K562 (cell line): Measurements from ENCODE around the gene SPHK2. TPM values are rescaled to one million over a fixed set of nuclear protein-coding genes. Genes with fewer than 3 reads are reported as not detected.
A peak's percentile ranks its signal among the peaks of the same experiment; 100 is the strongest.

Source experiments
- C11orf30 ChIP-seq: fragments of 450-650 bp; IDR thresholded peaks from 2 replicates; pipeline ENCODE4 v1.6.1; 2016; ENCODE audit warnings: low read depth, mild to moderate bottlenecking
- CCNT2 ChIP-seq: IDR thresholded peaks from 2 replicates; pipeline ENCODE4 v1.6.1; 2011; ENCODE audit warnings: borderline replicate concordance, low read depth, mild to moderate bottlenecking, moderate library complexity, mixed read lengths, low read length; ENCODE audit not compliant: insufficient read length; ENCODE audit errors: extremely low read depth
- COPS2 ChIP-seq: fragments of 450-650 bp; conservative IDR thresholded peaks from 2 replicates; pipeline ENCODE4 v1.6.1; 2016; ENCODE audit warnings: mild to moderate bottlenecking, moderate library complexity
- CSDE1 ChIP-seq, 2 experiments: fragments of 450-650 bp; IDR thresholded peaks; 2 replicates each; pipeline ENCODE4 v1.6.1; 2016; ENCODE audit warnings: mild to moderate bottlenecking in 1 of 2
- EHMT2 ChIP-seq: fragments of 450-650 bp; IDR thresholded peaks from 2 replicates; pipeline ENCODE4 v1.6.1; 2018; ENCODE audit warnings: antibody characterized with exemption
- ETV1 ChIP-seq: fragments of 450-650 bp; conservative IDR thresholded peaks from 2 replicates; pipeline ENCODE4 v1.6.1; 2016; ENCODE audit warnings: missing genetic modification characterization, control low read depth, low read depth, missing compliant biosample characterization
- FOXA3 ChIP-seq, 2 experiments: fragments of 450-650 bp in 1 of 2; sonication (generic) in 1 of 2; formaldehyde crosslinking; IDR thresholded peaks in 1 of 2; conservative IDR thresholded peaks in 1 of 2; 2 replicates each; pipeline versions ENCODE4 v1.4.0 to v1.8.0; 2020 to 2022; ENCODE audit warnings: mild to moderate bottlenecking in 2 of 2, missing genetic modification reagents in 1 of 2
- FOXK2 ChIP-seq, 2 experiments: fragments of 450-650 bp; IDR thresholded peaks in 1 of 2; conservative IDR thresholded peaks in 1 of 2; 2 replicates each; pipeline ENCODE4 v1.6.1; 2016; ENCODE audit warnings: low read depth in 2 of 2, mild to moderate bottlenecking in 1 of 2
- GMEB1 ChIP-seq: fragments of 250-450 bp; sonication (Bioruptor Pico); IDR thresholded peaks from 2 replicates; pipeline ENCODE4 v1.4.0; 2020; ENCODE audit warnings: mild to moderate bottlenecking
- HMGN3 ChIP-seq: IDR thresholded peaks from 2 replicates; pipeline ENCODE4 v1.6.1; 2011; ENCODE audit warnings: borderline replicate concordance, low read depth, mild to moderate bottlenecking, mixed read lengths, low read length; ENCODE audit not compliant: insufficient read length; ENCODE audit errors: extremely low read depth
- HOXB6 ChIP-seq: fragments of 250-450 bp; sonication (Bioruptor Pico); IDR thresholded peaks from 2 replicates; pipeline ENCODE4 v1.5.1; 2022; ENCODE audit warnings: mild to moderate bottlenecking, borderline replicate concordance
- JUND ChIP-seq, 2 experiments: IDR thresholded peaks; 2 replicates in 1 of 2; 3 replicates in 1 of 2; pipeline ENCODE4 v1.6.1; 2011; ENCODE audit warnings: borderline replicate concordance in 2 of 2, low read depth in 2 of 2, low read length in 2 of 2, improper control_type of control experiment in 1 of 2, missing biosample characterization in 1 of 2, missing genetic modification characterization in 1 of 2, missing genetic modification reagents in 1 of 2
- MAFF ChIP-seq: IDR thresholded peaks from 2 replicates; pipeline ENCODE4 v1.6.1; 2012; ENCODE audit warnings: low read length, improper control_type of control experiment
- MCM7 ChIP-seq, 2 experiments: fragments of 450-650 bp; IDR thresholded peaks; 2 replicates each; pipeline ENCODE4 v1.6.1; 2016 to 2018
- MEIS2 ChIP-seq: fragments of 450-650 bp; IDR thresholded peaks from 2 replicates; pipeline ENCODE4 v1.6.1; 2014; ENCODE audit warnings: mild to moderate bottlenecking; ENCODE audit not compliant: partially characterized antibody
- NFRKB ChIP-seq: fragments of 450-650 bp; IDR thresholded peaks from 2 replicates; pipeline ENCODE4 v1.6.1; 2016; ENCODE audit warnings: low read depth
- PHF21A ChIP-seq: fragments of 450-650 bp; IDR thresholded peaks from 2 replicates; pipeline ENCODE4 v1.6.1; 2017; ENCODE audit warnings: low read depth, borderline replicate concordance
- RBM39 ChIP-seq: fragments of 200-400 bp; formaldehyde crosslinking; optimal IDR thresholded peaks from 2 replicates; pipeline ENCODE3; 2018; ENCODE audit warnings: low read depth, low read length
- ZMIZ1 ChIP-seq, 2 experiments: fragments of 150-350 bp in 1 of 2; IDR thresholded peaks; 2 replicates each; pipeline ENCODE4 v1.6.1; 2012 to 2016; ENCODE audit warnings: low read depth in 2 of 2, low read length in 2 of 2, mild to moderate bottlenecking in 1 of 2, moderate library complexity in 1 of 2
- ZNF263 ChIP-seq: sonication (generic); formaldehyde crosslinking; IDR thresholded peaks from 2 replicates; pipeline ENCODE4 v1.8.0; 2022; ENCODE audit warnings: mild to moderate bottlenecking, missing genetic modification reagents, borderline replicate concordance
- ZNF766 ChIP-seq: fragments of 200-800 bp; sonication (Bioruptor generic); conservative IDR thresholded peaks from 2 replicates; pipeline ENCODE4 v1.6.1; 2016; ENCODE audit warnings: missing genetic modification characterization, missing compliant biosample characterization
- polyA plus RNA-seq, 8 experiments: library from polyadenylated mRNA; depleted of rRNA in 4 of 8; stranded (reverse) in 5 of 8; unstranded in 3 of 8; fragments of >200 nt; fragmentation: Nextera tagmentation in 2 of 8; fragmentation: Illumina TruSeq in 1 of 8; extraction: Ambion mirVana in 2 of 8; extraction: Trizol in 1 of 8; gene quantifications; 2 replicates each; pipeline versions ENCODE4 v1.2.1 to v1.2.3, GENCODE V29; 2011 to 2014; ENCODE audit warnings: inconsistent platforms in 1 of 8, missing spikeins in 1 of 8
- total RNA-seq, 7 experiments: library from RNA; depleted of rRNA in 6 of 7; stranded (reverse); fragments of >200 nt in 6 of 7; fragmentation: Illumina TruSeq in 2 of 7; extraction: Trizol in 2 of 7; gene quantifications; 2 replicates each; pipeline versions ENCODE4 v1.2.1 to v1.2.3, GENCODE V29; 2011 to 2021; ENCODE audit warnings: low replicate concordance in 1 of 7

SPHK2 gene
- total and polyA plus RNA-seq, 9 of the 15 experiments (the other 6 are each of a cell fraction or from before 2014, with no cell fraction given): 0.10 to 15.2 (median 2.9) TPM

GRCh38 chr19:48618916-48619691 lies at the start of gene SPHK2, which contains the start of gene RPL18 (continued):
- TF ChIP-seq JUND (IDR thresholded peaks at IDR 0.05; ENCODE audit: borderline replicate concordance, low read depth, low read length) (peak; percentile 79), JUND (tag; IDR thresholded peaks at IDR 0.05; ENCODE audit: borderline replicate concordance, low read depth, low read length) (peak; percentile 55; the same call in 1 of the 3 replicates), HOXB6 (no peak), NFRKB (peak; percentile 92), FOXK2 (conservative IDR thresholded peaks at IDR 0.05 in 1 of 2, IDR thresholded peaks at IDR 0.05 in 1 of 2; ENCODE audit: low read depth in 2 of 2) (peak; percentile 93 to 96), ETV1 (tag) (peak; percentile 95), EHMT2 (no peak), C11orf30 (peak; percentile 98), ZNF766 (CRISPR knock-in tag) (peak; percentile 77; the same call in 1 of the 2 replicates), FOXA3 (CRISPR knock-in tag; conservative IDR thresholded peaks at IDR 0.05 in 1 of 2, IDR thresholded peaks at IDR 0.05 in 1 of 2) (no peak), HMGN3 (peak; percentile 87), ZNF263 (CRISPR knock-in tag) (peak; percentile 80; the same call in 1 of the 2 replicates), RBM39 (peak; percentile 93), MAFF (no peak), MCM7 (IDR thresholded peaks at IDR 0.05) (no peak), GMEB1 (CRISPR knock-in tag) (peak; percentile 100), PHF21A (0 out of 2 replicates have a peak, but pooled peaks have one; percentile 38), CCNT2 (peak; percentile 89), COPS2 (no peak), CSDE1 (IDR thresholded peaks at IDR 0.05) (no peak; a peak in 2 of 4 replicates), ZMIZ1 (IDR thresholded peaks at IDR 0.05; ENCODE audit: low read depth in 2 of 2, low read length in 2 of 2) (peak in 1 of 2 experiments; percentile 73; a peak in 1 of 4 replicates), MEIS2 (peak; percentile 54)
